ENCODE measurements around the gene SDK2.
"Not testable (repeated sequence)": the region's sequence is repeated elsewhere in the genome, so short reads cannot be mapped to it uniquely, and the experiment has no call there.

SDK2 gene

DNA sequence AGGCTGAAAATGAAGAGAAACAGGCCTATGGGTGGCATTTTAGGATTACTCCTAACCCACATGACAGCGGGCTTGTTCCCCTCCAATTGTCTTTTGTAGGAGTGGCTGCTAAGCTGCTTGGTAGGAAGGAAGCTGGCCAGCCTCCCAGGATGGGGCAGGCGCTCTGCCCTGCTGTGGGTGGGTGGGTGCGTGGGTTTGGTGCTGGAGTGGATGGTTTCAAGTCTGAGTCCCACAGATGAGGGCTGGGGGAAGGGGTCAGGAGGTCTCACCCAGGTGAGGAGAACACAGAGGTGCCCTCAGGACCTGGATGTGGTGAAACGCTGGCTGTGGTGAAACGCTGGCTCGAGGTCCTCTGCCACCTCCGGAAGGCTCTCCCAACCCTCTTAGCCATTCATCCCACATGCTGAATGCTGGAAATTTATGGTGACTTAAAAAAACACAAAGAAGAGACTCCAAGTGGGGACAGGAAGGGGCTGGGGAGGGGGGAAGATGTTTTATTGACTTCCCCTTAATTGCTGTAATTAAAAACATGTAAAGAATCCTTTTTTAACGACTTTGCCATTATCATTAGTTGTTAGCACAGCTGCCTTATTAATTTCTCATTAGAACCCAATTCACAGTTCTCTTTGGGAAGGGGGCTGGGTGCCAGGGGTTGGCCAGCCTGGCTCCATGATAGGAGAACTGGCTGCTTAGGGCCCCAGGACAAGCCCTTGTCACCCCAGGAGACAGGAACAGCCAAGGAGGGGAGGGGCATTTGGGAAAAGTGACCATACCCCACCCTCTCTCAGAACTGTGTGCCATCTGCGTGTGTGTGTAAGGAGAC, 178.9 kb downstream of the SDK2 start:
- TF ChIP-seq ZNF274 (IDR thresholded peaks at IDR 0.05; ENCODE audit: low read depth, low read length), result no peak
- H3K4me3 ChIP-seq (ENCODE audit: low read length), result no peak overlapping the region

DNA sequence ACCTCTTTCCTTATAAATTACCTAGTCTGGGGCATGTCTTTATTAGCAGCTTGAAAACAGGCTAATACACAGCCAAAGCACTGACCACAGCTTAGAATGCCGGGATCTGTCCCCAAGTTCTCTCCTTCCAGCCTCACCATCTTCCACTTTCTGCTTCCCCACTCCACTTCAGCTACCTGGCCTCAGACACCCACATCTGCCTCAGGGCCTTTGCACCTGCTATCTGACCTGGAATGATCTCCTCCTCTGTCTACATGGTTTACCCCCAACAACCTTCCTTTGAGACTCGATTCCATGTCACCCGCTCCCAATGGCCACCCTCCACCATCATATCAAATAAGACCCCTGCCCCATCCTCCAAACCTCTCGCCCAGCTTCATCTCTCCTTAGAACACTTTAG, 179.8 kb downstream of the SDK2 start:
- H3K4me3 ChIP-seq (ENCODE audit: low read length), result no peak overlapping the region
- TF ChIP-seq ZNF274 (IDR thresholded peaks at IDR 0.05; ENCODE audit: low read depth, low read length), result no peak

DNA sequence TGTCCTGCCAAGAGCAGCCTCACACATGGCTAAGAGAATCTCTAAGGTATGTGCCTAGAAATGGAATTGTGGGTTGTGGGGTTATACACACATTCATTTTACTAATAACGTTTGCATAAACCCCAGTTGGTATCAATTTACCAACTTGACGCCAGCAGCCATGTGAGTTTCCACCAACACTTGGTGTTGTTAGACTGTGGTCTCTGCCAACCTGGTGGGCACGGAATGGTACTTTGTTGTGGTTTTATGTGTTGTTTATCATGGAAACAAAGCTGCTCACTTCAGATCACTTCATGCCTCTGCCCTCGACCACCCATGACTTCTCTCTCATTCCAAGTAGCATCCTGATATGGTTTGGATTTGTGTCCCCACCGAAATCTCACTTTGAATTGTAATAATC, 180.4 kb downstream of the SDK2 start:
- H3K4me3 ChIP-seq (ENCODE audit: low read length), result no peak overlapping the region
- TF ChIP-seq ZNF274 (IDR thresholded peaks at IDR 0.05; ENCODE audit: low read depth, low read length), result no peak

DNA sequence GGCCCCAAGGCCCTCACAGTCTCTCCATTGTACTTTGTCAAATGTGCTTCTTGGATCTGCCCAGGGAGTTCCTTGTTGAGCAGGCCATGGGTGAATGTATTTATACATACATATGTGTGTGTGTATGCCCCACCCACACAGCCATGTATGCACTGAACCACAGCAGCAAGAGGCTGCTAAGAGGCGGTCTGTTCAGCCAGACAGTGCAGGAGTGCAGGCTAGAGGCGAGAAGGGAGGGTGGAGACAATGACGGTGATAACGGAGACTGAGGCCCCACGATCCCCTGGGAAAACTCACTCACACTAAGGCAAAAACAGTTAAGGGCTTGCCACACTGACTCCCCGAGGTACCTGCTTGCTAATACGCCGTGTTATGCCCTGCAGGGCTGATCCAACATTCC, 181.4 kb downstream of the SDK2 start:
- H3K4me3 ChIP-seq (ENCODE audit: low read length), result no peak overlapping the region
- no peak for TF ChIP-seq ZNF274 (IDR thresholded peaks at IDR 0.05; ENCODE audit: low read depth, low read length)

DNA sequence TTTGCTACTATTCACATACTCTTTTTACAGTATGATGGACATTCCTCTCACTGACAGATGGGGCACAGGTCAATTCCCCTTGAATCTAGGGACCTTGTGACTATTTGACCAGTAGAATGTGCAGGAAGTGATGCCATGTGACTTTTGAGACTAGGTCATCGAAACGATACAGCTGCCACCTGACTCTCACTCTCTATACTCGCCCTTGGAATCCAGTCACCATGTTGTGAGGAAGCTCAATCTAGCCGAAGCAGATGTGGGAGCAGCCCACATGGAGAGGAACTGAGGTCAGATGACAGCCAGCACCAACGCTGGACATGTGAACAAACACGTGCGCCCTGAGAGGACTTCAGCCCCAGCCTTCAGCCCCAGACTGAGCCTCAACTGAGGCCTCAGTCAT, 184.3 kb downstream of the SDK2 start:
- no peak overlapping the region for H3K4me3 ChIP-seq (ENCODE audit: low read length)
- TF ChIP-seq ZNF274 (IDR thresholded peaks at IDR 0.05; ENCODE audit: low read depth, low read length), result no peak

DNA sequence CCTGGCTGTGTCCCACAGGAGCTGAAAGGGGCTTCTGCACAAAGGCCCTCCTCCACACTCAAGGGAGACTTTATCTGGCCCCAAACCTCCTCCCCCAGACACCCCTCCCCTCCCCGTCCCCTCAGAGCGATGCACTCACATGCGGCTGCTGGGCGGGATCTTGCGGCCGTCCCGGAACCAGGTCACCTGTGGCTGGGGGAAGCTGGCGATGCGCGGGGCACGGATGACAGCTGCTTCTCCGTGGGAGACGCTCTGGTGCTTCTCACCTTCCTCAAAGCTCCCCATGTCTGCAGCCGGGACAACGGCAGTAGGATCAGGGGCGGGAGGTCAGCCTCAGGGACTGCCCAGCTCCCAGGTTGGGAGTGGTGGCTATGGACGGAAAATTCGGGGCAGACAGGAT, 188.5 kb downstream of the SDK2 start:
- TF ChIP-seq ZNF274 (IDR thresholded peaks at IDR 0.05; ENCODE audit: low read depth, low read length), result no peak

DNA sequence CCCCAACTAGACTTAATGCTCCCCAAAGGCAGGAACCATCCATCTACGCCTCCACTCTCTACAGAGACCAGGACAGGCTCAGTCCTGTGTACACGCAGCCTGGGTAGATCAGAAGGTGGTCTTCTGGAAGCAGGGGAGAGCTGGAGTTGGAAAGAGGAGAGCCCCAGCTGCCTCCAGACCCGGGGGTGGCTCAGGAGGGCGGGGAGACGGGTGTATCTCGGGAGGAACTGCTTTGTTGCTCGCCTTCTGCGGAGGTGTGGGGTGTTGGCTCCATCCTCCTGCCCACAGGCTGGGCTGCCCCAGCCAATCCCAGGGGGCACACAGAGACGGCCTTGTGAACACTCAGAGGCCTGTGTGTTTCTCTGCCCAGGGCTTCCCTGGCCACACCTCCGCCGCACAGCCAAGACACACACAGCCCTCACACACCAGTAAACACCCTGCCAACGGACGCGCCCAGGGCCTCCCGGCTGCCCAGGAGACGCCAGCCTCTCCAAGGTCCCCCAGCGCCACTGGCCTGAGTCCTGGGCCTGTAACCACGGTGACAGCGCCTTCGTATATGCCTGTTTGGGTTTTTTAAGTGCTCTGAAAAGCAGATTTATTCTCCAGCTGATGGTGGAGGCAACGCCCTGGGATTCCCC, 189.1 kb downstream of the SDK2 start:
- TF ChIP-seq ZNF274 (IDR thresholded peaks at IDR 0.05; ENCODE audit: low read depth, low read length), result no peak
- H3K4me3 ChIP-seq (ENCODE audit: low read length), result no peak overlapping the region

More for the DNA sequence above, 188.5 kb downstream of the SDK2 start:
- H3K4me3 ChIP-seq (ENCODE audit: low read length), result no peak overlapping the region

DNA sequence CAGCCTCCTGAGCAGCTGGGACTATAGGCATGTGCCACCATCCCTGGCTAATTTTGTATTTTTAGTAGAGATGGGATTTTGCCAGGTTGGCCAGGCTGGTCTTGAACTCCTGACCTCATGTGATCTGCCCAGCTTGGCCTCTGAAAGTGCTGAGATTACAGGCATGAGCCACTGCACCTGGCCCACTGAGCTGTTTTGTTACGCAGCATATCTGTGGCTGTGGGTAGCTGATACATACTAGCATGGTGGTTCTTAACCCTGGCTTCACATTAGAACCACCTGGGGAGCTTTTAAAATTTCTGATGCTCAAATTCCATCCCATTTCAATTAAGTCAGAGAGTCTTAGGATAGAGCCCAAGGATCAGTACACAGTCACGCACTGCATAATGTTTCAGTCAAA, 190.8 kb downstream of the SDK2 start:
- not testable (repeated sequence) for H3K4me3 ChIP-seq (ENCODE audit: low read length)

DNA sequence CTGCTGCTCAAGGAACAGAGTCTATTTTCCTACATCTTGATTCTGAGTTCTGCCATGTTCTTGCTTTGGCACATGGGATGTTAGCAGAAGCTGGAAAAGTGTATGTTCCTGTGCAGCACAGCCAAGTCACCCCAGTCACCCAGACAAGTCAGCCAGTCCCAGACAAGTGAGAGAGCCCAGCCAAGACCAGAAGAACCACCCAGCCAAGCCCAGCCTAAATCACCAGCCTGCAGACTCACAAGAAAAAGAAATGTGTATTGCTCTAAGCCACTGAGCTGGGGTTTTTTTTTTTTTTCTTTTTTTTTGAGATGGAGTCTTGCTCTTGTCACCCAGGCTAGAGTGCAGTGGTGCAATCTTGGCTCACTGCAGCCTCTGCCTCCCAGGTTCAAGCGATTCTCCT, 191.2 kb downstream of the SDK2 start:
- no peak overlapping the region for H3K4me3 ChIP-seq (ENCODE audit: low read length)
- TF ChIP-seq ZNF274 (IDR thresholded peaks at IDR 0.05; ENCODE audit: low read depth, low read length), result no peak

DNA sequence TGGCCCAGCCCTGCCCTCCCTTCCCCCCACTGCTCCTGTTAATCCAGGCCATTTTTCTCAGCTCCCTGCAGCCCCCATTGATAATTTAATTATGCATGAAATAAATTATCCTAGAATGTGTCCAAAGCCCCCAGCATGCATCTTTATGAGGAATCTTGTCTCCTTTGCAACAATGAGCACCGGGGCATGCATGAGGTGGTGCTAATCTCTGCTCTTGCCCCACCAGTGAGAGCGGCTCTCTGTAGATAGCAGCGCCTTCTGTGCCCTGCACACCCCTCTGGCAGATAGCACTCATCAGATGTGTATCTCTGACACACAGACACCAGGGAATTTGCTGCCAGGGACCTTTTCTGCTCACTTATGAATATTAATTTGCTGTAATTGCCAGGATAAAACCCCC, 192.2 kb downstream of the SDK2 start:
- no peak for TF ChIP-seq ZNF274 (IDR thresholded peaks at IDR 0.05; ENCODE audit: low read depth, low read length)
- H3K4me3 ChIP-seq (ENCODE audit: low read length), result no peak overlapping the region

DNA sequence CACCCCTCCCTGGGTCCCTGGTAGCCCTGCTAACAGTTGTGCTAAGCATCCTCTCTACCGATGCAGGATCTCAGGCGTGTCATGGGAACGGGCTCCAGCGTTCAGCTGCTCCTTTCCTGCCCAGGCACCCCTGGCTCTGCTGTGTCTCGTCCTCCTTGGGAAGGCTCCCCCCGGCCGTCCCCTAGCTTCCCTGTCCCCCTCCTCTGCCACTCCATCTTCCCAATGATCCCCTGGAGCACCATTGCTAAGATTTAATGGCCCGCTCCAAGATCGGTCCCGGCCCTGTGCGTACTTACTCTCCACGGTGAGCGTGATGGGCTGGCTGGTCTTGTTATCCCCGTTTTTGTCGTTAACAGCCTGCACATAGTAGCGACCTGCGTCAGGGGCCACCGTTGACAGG, 196.9 kb downstream of the SDK2 start:
- no peak for TF ChIP-seq ZNF274 (IDR thresholded peaks at IDR 0.05; ENCODE audit: low read depth, low read length)
- no peak overlapping the region for H3K4me3 ChIP-seq (ENCODE audit: low read length)

DNA sequence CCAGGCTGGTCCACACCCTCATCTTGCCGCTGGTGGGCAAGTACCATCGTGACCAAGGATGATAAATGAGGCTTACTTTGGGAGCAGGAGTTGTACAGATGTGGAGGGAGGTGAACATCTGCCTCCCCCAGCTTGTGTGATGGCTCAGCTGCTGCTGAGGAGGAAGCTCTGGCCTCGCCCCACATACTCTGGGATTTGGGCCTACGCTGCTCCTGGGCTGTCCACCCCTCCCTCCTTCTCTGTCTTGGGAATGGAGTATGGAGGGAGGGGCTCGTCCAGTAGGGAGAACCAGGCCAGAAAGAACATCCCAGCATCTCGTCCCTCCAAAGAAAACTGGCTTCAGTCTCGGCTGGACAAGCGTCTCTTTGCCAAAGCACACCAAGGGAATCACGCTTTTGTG, 197.6 kb downstream of the SDK2 start:
- H3K4me3 ChIP-seq (ENCODE audit: low read length), result no peak overlapping the region
- no peak for TF ChIP-seq ZNF274 (IDR thresholded peaks at IDR 0.05; ENCODE audit: low read depth, low read length)

DNA sequence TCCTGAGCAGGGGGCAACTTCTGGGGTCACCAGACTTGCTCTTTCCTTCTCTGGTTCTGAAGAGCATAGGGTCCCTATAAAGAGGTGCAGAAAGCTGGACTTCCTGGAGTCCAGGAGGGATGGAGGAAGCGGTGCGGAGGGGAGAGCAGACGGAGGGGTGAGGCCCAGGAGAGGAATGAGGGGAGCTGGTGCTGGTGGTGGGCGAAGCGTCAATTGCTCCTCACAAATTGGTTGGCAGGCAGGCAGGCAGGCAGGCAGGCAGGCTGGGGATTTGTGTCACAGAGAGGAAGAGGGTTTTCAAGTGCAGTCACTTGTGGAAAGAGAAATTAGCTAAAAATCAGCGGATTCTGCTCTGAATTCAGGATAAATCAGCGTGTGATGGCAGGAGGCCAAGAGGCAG, 198.8 kb downstream of the SDK2 start:
- no peak overlapping the region for H3K4me3 ChIP-seq (ENCODE audit: low read length)
- no peak for TF ChIP-seq ZNF274 (IDR thresholded peaks at IDR 0.05; ENCODE audit: low read depth, low read length)

DNA sequence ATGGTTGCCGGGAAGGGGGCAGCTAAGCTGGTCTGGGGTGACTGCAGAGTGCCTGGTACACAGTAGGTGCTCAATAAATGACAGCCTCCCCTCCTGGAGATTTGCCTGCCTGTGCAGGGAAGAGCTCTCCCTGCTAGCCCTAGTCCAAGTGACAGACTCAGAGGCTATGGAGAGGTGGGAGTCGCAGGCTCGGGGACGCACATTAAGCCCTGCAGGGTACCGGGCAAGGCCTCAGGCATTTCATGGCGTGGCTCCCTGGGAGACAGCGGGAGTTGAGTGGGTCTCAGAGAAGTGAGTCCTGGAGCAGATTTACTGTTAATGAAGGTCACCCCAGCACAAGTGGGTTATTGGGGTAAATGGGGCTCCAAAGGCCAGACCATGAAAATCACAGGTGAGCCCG, 200.2 kb downstream of the SDK2 start:
- no peak overlapping the region for H3K4me3 ChIP-seq (ENCODE audit: low read length)
- TF ChIP-seq ZNF274 (IDR thresholded peaks at IDR 0.05; ENCODE audit: low read depth, low read length), result no peak

DNA sequence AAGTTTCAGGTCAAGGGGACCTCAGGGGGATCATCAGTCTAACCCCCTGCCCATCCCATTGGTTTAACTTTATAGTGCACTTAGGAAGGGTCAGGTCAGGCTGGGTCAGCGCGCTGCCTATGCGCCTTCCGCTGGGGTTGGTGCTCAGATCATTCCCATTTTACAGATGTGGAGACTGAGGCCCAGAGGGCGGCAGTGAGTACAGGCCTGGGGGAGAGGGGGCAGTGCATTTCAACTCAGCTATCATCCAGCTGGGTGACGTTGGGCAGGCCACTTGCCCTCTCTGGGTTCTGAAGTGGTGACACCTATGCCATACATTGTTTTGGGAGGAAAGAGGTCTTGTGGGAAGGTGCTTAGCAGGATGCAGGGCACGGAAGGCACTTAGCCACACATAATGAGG, 204.6 kb downstream of the SDK2 start:
- TF ChIP-seq ZNF274 (IDR thresholded peaks at IDR 0.05; ENCODE audit: low read depth, low read length), result no peak
- H3K4me3 ChIP-seq (ENCODE audit: low read length), result no peak overlapping the region

DNA sequence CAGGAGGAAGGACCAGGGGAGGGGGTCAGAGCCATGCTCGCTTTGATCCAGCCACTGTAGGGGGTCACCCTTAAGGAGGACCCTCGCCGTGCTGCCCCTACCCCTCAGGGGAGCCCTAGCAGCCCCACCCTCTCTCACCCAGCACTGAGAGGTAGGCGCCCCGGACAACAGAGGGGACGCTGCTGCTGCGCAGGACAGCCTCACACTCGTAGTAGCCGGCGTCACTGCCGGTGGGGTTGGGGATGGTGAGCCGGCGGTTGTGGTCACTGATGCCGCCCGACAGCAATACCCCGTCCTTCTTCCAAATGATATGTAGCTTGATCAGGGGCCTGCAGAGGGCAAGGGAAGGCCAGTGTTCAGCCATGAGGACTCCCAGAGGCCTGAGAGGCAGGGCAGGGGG, 206.4 kb downstream of the SDK2 start:
- no peak for TF ChIP-seq ZNF274 (IDR thresholded peaks at IDR 0.05; ENCODE audit: low read depth, low read length)

More for the DNA sequence above, 206.4 kb downstream of the SDK2 start:
- no peak overlapping the region for H3K4me3 ChIP-seq (ENCODE audit: low read length)

Measured in GM08714 (cell line).